ENCODE results near the gene DUSP1. TPM values are rescaled to one million over a fixed set of nuclear protein-coding genes. Genes with fewer than 3 reads are reported as not detected.

The DUSP1 gene
- total and polyA plus RNA-seq, 2 of the 13 experiments (the other 11 are each of a cell fraction or from before 2014, with no cell fraction given), result 27.1 to 55.5 TPM

DNA sequence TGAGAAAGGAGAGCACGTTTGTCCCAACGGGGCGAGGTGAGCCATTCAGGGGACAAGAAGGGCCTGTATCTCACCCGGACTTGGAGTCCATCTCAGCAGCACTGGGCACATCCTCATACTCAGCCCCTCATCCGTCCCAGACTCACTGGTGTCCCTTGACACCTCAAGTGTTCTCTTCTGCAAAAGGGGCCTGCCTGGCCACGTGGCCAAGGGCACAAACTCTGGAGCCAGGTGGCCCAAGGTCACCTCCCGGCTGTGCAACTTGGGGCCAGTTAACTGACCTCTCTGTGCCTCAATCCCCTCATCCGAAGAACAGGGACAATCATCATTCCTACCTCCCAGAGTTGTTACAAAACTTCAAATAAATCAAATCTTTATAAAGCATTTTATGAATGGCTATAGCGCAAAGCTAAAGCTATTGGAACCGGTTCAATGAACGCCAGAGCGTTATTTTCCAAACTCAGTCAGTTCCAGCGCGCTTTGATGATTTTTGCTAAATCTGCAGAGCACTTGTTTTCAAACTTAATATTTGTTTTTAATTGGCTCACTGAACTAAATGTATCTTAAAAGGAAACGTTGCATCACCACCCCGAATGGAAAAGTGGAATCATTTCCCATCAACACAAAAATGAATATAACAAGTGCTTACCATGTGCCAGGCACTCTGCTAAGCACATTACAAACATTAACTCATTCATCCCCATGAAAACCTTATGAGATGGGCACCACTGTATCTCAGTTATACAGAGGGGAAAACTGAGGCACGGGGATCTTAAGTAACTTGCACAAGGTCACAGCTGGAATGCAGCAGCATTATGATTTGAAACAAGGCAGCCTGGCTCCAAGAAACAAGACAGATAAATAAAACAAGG is 49.3 kb downstream of the DUSP1 start:
- no peak overlapping the region for H3K4me2 ChIP-seq (ENCODE audit: low read depth, low read length)
- no peaks in the 10 kb centered on the region for H3K9me3 ChIP-seq (ENCODE audit: low read length)
- H3K79me2 ChIP-seq (ENCODE audit: insufficient read depth, low read length), result no peaks in the 10 kb centered on the region
- TF ChIP-seq, protein P1, sequence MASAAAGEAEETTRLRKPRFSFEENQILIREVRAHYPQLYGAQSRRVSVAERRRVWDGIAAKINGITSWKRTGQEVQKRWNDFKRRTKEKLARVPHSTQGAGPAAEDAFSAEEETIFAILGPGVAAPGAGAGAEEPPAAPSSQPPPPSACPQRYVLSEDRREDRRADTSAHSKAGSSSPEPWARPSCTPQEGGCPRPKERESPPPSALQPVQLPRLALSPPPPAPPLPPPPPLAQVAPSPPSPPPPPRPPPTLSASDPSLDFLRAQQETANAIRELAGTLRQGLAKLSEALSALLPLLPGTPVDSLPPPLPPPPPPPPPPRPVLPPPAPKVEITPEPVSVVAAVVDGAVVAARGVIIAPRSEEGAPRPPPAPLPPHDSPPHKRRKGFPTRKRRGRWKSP (CRISPR knock-in tag; IDR thresholded peaks at IDR 0.05), result no peak
- TF ChIP-seq, protein P2, sequence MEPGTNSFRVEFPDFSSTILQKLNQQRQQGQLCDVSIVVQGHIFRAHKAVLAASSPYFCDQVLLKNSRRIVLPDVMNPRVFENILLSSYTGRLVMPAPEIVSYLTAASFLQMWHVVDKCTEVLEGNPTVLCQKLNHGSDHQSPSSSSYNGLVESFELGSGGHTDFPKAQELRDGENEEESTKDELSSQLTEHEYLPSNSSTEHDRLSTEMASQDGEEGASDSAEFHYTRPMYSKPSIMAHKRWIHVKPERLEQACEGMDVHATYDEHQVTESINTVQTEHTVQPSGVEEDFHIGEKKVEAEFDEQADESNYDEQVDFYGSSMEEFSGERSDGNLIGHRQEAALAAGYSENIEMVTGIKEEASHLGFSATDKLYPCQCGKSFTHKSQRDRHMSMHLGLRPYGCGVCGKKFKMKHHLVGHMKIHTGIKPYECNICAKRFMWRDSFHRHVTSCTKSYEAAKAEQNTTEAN (CRISPR knock-in tag; conservative IDR thresholded peaks at IDR 0.05), result no peak
- no peak for TF ChIP-seq LCORL (IDR thresholded peaks at IDR 0.05)
- no peak for TF ChIP-seq LCORL (CRISPR knock-in tag; IDR thresholded peaks at IDR 0.05)
- TF ChIP-seq PHF8 (CRISPR knock-in tag; IDR thresholded peaks at IDR 0.05), result no peak
- no peak for TF ChIP-seq SALL1 (CRISPR knock-in tag; IDR thresholded peaks at IDR 0.05)
- peak; percentile 98 for TF ChIP-seq ZNF768 (CRISPR knock-in tag; IDR thresholded peaks at IDR 0.05)
- TF ChIP-seq THYN1 (CRISPR knock-in tag; IDR thresholded peaks at IDR 0.05; ENCODE audit: borderline replicate concordance, low read depth), result no peak
- peak; percentile 32; the same call in 1 of the 2 replicates for TF ChIP-seq CEBPB (IDR thresholded peaks at IDR 0.05; ENCODE audit: borderline replicate concordance, low read depth, low read length)
- TF ChIP-seq ZNF652 (CRISPR knock-in tag; IDR thresholded peaks at IDR 0.05; ENCODE audit: borderline replicate concordance, low read depth), result peak; percentile 69
- TF ChIP-seq ZFP36 (IDR thresholded peaks at IDR 0.05; ENCODE audit: borderline replicate concordance, low read depth, low read length, partially characterized antibody), result peak; percentile 27
- no peak for TF ChIP-seq KDM6A (CRISPR knock-in tag; IDR thresholded peaks at IDR 0.05; ENCODE audit: low read depth)
- TF ChIP-seq, protein P3, sequence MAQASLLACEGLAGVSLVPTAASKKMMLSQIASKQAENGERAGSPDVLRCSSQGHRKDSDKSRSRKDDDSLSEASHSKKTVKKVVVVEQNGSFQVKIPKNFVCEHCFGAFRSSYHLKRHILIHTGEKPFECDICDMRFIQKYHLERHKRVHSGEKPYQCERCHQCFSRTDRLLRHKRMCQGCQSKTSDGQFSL (CRISPR knock-in tag; IDR thresholded peaks at IDR 0.05), result no peak
- peak; percentile 59; the same call in 1 of the 2 replicates for TF ChIP-seq ZMYM3 (CRISPR knock-in tag; IDR thresholded peaks at IDR 0.05)
- TF ChIP-seq ZNF782 (CRISPR knock-in tag; IDR thresholded peaks at IDR 0.05; ENCODE audit: borderline replicate concordance), result no peak
- TF ChIP-seq ZNF878 (CRISPR knock-in tag; IDR thresholded peaks at IDR 0.05), result no peak
- TF ChIP-seq SRSF1 (optimal IDR thresholded peaks at IDR 0.05; ENCODE audit: low read depth, low read length), result no peak
- TF ChIP-seq, protein P4, sequence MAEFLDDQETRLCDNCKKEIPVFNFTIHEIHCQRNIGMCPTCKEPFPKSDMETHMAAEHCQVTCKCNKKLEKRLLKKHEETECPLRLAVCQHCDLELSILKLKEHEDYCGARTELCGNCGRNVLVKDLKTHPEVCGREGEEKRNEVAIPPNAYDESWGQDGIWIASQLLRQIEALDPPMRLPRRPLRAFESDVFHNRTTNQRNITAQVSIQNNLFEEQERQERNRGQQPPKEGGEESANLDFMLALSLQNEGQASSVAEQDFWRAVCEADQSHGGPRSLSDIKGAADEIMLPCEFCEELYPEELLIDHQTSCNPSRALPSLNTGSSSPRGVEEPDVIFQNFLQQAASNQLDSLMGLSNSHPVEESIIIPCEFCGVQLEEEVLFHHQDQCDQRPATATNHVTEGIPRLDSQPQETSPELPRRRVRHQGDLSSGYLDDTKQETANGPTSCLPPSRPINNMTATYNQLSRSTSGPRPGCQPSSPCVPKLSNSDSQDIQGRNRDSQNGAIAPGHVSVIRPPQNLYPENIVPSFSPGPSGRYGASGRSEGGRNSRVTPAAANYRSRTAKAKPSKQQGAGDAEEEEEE (CRISPR knock-in tag; IDR thresholded peaks at IDR 0.05; ENCODE audit: borderline replicate concordance), result no peak
- no peak for TF ChIP-seq ELF4 (CRISPR knock-in tag; IDR thresholded peaks at IDR 0.05; ENCODE audit: borderline replicate concordance)
- TF ChIP-seq NFATC3 (CRISPR knock-in tag; IDR thresholded peaks at IDR 0.05), result no peak
- no peak overlapping the region for H3K4me3 ChIP-seq (replicated peaks in 1 of 3; ENCODE audit: insufficient read depth in 1 of 3, low read depth in 2 of 3, low read length in 3 of 3)
- ATAC-seq (no peak), FAIRE-seq (no peak), DNase-seq (ENCODE audit: low spot score) (no peak)
- in situ Hi-C loops (cut with HindIII; ENCODE audit: extremely low pct_ligation_motif_present, low pct_unique_long_range_greater_than_20kb), result loop anchor here (25.0 kb wide), 1 partner anchor 416 kb away; the partner anchor contains the start of gene BNIP1
- ChIA-PET CTCF (ENCODE audit: low intra/inter-chr PET ratio, low total read pairs) (no interaction called here), POLR2A (no interaction called here)
- no peak overlapping the region for H2AFZ ChIP-seq (ENCODE audit: low read length)
- H3K27me3 ChIP-seq (ENCODE audit: control insufficient read depth in 1 of 2, insufficient read depth in 2 of 2, low read length in 2 of 2), result peaks cover 4 to 24% of the 10 kb centered on the region in 2 experiments; a peak in 3 of 5 replicates
- H3K27ac ChIP-seq (ENCODE audit: extremely low read length, insufficient read depth, low read length), result no peak overlapping the region
- H3K4me1 ChIP-seq (ENCODE audit: insufficient read depth, low read length), result peaks cover 63% of the 10 kb centered on the region
- no peak overlapping the region for H3K9ac ChIP-seq (ENCODE audit: insufficient read depth, low read depth, low read length)
- intact Hi-C loops (cut with micrococcal nuclease; ENCODE audit: unreplicated experiment), result no loop called here
- no TSS peak for BruUV-seq (replicated peaks)
- H4K20me1 ChIP-seq (ENCODE audit: insufficient read depth, low read length), result no peaks in the 10 kb centered on the region
- 32% methylated on average over 9 of the region's 17 CpGs for WGBS (ENCODE audit: low lambda C conversion rate)
- H3K36me3 ChIP-seq (replicated peaks in 1 of 2; ENCODE audit: control insufficient read depth in 1 of 2, insufficient read depth in 2 of 2, low read length in 2 of 2), result no peaks in the 10 kb centered on the region
